HG03457 (cell line): ENCODE measurements around the gene FAM98C.
"Not testable (repeated sequence)": the region's sequence is repeated elsewhere in the genome, so short reads cannot be mapped to it uniquely, and the experiment has no call there.

ENCODE experiments used
- ATAC-seq: cut with Tn5 transposase; IDR thresholded peaks from one replicate; pipeline ENCODE4 v1.9.1; 2021; ENCODE audit warnings: moderate number of reproducible peaks; ENCODE audit not compliant: unreplicated experiment

Gene FAM98C

DNA sequence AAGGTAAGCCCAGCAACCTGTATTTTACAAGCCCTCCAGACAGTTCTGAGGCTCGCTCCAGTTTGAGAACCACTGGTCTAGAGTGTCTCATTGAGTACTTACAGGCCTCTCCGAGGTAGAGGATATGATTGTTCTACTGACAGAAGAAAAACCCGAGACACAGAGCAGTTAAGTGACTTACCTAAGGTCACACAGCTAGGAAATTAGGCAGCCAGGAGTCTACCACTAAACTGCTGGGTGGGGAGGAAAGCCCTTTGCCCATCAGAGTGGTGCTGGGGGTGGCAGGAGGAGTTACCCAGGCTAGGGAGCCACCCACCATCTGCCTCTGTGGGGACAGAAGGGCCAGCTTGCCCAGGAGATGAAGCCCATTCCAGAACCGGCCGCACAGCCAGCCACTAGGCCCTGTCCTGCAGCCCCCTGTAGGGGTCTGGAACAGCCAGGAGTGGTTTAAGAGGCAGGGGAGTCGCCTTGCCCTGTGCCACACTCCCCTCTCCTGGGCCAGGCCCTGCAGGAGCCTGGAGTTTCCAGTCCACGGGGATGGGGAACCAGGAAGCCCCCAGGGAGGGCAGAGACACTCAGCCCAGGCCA lies 22.4 kb downstream of the FAM98C start:
- no peak for ATAC-seq

DNA sequence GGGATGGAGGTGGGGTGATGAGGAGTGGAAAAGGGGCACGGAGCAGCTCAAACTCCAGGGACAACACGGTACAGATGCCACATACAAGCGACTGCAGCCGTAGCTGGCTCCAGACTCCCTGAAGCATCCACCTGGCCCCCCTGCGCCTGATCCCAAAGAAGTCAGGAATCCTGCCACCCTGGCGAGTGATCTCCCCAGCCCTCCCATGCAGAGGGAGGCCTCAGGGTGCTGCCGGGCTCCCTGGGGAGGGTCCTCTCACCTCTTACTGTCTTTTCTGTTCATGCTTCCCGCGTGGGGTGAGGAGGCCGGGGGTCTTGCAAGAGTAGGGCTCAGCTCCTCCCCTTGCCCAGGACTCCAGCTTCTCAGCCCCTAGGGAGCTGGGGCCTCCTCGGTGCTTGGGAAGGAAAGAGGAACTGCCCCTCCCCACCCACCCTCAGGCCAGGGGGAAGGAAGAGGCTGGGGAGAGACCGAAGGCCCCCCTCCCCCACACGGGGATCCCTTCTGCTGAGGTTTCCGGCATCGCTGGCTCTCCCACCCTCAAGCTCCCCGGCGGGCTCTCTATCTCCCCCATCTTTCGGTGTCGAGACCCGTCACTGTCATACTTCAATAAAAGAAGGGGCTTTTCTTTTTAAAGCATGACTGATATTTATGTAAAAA lies 23.0 kb downstream of the FAM98C start, which contains the start of gene RASGRP4:
RASGRP4 (minus strand) TSS at position 410 of the 657 bp plus-strand sequence; CDS start at position 282, 128 bp downstream.
- ATAC-seq, result no peak

DNA sequence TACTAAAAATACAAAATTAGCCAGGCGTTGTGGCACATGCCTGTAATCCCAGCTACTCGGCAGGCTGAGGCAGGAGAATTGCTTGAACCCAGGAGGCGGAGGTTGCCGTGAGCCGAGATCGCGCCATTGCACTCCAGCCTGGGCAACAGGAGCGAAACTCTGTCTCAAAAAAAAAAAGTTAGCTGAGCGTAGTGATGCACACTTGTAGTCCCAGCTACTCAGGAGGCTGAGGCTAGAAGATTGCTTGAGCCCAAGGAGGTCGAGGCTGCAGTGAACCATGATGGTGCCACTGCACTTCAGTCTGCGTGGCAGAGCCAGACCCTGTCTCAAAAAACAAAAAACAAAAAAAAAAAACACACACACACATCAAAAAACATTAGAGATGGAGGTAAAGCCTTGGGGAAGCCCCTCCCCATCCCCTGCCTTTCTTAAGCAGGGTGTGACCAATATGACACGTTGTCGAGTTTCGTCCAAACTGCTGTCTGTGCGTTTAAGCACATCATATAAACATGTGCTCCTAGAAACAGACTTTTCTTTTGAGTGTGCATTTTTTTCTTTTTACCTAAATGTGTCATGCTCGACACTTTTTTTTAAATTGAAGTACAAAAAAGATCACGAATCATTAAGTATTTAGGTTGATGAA lies 24.3 kb downstream of the FAM98C start:
- not testable (repeated sequence) for ATAC-seq

DNA sequence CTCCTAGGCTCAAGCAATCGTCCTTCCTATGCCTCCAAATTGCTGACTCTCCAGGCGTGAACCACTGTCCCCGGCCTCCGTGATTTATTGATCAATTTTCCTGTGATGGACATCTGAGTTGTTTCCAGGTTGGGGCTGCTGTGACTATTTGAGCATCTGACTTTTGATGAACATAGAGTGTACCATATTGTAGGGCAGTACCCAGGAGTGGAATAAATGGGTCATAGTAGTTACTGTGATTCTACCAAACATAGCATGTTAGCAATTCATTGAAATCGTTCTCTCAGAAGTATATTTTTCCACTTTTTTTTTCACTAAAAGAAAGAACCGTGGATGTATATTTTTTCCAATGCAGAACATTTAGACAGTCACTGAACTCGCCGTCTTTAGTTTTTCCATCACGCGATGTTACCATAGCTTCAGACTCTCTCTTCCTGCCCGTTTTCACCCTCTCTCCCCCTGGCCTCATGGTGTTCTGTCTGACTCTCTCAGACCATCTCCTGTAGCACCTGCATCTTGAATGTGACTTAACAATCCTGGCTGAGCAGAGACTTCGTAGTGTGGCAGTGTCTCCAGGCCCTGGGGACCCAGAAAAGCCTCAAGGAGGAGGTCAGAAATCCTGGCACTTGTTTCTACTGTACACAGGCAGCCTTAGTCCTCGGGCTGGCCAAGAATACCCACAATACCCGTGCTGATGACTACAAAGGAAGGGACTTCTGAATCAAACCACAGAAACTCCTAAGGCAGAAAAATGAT lies 26.3 kb downstream of the FAM98C start:
- ATAC-seq, result no peak

DNA sequence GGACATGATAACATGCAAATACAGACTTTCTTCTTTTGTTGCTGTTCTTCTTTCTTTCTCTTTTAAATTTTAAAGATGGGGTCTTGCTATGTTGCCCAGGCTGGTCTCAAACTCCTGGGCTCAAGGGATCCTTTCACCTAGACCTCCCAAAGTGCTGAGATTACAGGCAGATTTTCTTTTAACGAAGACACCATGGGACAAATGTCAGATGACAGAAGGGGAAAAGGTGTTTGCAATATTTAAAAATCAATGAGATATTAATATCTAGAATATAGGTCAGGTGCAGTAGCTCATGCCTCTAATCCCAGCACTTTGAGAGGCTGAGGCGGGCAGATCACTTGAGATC lies 26.9 kb downstream of the FAM98C start:
- no peak for ATAC-seq

DNA sequence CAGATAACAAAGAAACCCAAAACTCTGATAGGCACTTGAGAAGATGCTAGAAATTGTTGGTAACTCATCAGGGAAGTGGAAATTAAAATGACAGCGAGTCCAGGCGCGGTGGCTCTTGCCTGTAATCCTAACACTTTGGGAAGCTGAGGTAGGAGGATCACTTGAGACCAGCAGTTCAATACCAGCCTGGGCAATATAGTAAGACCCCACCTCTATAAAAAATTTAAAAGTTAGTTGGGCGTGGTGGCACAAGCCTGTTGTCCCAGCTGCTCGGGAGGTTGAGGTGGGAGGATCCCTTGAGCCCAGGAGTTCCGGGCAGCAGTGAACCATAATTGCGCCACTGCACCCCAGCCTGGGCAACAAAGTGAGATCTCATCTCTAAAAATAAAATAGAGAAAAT lies 28.0 kb downstream of the FAM98C start:
- ATAC-seq, result no peak

DNA sequence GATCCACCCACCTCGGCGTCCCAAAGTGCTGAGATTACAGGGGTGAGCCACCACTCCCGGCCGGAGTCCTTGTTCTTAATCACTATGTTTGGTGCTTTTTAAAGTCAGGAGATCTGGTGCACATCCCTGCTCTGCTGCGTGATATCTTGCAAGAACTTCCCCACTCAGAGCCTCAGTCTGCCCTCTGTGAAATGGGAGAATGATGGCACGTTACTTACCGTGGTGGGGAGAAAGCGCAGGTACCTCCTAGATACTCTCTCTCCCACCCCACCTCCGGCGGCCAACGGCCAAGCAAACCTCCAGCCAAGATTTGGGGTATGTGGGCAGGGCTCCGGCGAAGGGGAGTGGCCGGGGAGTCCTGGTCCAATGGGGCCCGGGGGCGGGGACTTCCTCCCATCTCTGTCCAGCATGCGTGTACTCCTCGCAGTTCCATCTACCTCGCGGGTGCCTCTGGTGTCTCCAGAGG lies 30.4 kb downstream of the FAM98C start, which contains the start of gene RYR1:
RYR1 (plus strand) TSS at position 424 of the 466 bp plus-strand sequence. CDS start 139 bp downstream, outside the sequence.
- no peak for ATAC-seq

DNA sequence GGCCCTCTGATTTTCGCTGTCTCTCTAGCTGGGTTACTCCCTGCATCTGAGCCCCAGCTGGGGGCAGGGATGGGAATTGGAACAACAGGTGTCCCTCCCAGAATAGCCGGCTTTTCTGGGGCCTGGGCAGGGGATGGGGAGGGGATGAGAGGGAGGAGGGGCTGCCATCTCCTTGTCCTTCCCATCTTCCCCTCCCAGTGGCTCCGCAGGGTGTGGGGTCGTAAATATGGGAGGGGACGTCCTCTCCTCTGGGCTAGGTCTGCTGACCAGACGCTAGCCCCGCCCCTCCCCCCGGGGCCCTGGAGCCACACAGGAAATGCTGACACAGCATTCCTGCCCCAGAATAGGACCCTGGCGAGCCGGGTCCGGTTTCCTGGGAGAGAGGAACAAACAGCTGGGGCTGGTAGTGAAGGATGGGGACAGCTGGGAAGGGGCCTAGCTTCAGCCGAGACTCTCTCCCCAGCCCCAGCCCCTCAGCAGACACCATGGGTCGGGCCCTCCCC lies 31.7 kb downstream of the FAM98C start:
- ATAC-seq, result no peak

DNA sequence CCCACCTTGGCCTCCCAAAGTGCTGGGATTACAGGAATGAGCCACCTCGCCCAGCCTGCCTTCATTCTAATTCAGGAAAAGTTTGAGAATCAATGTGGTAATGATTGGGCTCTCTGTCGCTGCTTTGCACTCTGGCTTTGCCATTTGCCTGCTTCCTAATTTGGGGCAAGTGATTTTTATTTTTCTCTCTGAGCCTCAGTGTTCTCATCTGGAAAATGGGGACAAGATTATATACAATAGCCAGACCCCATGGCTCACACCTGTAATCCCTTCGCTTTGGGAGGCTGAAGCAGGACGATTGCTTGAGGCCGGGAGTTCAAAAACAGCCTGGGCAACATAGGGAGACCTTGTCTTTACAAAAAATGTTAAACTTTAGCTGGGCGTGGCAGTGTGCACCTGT lies 34.4 kb downstream of the FAM98C start:
- ATAC-seq, result no peak

DNA sequence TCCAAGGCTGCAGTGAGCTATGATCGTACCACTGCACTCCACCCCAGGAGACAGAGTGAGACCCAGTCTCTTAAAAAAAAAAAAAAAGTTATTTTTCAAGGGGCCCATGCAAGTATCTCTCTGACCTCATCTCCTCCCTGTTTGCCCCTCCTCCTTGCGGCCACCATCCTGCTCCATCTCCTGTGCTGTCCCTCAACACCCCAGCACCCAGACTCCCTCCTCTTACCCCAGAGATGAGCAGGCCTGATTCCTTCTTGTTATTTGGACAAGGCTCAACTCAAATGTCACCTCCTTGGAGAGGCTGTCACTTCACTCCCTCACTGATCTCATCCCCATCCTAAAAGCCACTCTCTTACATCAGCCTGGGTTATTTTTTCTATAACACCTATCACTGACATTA lies 35.0 kb downstream of the FAM98C start:
- no peak for ATAC-seq

DNA sequence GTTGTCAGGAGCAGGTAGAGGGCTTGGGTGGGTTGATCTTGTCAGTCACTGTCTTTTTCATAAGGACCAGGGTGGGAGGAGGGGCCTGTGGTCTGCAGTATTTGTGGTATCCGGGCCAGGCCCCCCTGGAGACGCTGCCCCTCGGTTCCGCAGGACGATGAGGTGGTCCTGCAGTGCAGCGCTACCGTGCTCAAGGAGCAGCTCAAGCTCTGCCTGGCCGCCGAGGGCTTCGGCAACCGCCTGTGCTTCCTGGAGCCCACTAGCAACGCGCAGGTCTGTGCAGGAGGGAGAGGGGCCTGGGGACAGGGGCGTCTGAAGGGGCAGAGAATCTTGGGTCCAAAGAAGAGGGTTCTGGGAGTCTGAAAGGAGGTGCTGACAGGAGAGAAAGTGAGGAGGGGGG lies 37.7 kb downstream of the FAM98C start:
- ATAC-seq, result no peak

DNA sequence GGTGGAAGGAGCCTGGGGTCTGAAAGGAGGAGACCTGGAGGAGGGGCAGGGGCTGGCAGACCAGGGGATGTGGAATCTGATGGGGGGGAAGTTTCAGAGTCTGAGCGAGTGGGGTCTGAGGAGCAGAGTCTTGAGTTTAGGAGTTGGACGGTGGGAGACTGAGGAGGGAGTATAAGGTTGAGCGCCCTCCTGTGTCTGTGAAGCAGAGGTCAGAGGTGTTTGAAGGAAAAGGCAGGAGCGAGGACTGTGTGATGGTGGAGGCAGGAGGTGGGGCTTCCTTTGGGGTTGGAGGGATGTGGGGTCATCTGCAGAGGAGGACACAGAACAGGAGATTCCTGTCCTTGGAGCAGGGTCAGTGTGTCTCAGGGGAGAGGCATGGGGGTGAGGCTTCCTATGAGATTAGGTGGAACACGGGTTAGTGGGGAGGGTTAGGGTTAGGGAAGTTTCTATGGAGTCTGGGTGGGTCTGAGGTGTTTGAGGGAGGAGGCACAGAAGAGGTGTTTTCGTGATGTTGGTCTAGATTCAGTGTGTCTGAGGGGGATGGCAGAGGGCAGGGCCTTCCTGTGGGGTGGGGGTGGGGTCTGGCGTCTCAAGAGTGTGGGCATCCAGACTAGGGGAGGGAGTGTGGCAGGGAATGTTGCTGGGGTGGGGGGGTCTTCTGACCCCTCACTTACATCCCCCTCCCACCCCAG lies 38.9 kb downstream of the FAM98C start:
- no peak for ATAC-seq

DNA sequence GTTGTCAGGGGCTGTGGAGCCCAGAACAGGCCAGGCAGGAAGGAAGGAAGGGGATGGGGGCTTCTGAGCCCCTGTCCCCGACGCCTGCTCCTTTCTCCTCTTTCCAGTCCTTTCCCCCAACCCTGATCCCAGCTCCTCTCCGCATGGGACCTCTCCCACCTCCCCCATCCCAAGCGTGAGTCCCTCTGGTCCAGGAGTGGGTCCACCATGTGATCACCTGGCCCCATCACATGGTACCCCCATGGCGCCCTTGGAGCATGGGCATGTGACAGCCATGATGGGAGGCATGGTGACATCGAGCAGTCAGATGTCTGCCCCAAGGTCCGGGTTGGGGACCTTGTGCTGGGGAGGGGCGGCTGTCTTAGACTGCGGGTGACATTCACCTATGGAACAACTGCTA lies 39.8 kb downstream of the FAM98C start:
- no peak for ATAC-seq

DNA sequence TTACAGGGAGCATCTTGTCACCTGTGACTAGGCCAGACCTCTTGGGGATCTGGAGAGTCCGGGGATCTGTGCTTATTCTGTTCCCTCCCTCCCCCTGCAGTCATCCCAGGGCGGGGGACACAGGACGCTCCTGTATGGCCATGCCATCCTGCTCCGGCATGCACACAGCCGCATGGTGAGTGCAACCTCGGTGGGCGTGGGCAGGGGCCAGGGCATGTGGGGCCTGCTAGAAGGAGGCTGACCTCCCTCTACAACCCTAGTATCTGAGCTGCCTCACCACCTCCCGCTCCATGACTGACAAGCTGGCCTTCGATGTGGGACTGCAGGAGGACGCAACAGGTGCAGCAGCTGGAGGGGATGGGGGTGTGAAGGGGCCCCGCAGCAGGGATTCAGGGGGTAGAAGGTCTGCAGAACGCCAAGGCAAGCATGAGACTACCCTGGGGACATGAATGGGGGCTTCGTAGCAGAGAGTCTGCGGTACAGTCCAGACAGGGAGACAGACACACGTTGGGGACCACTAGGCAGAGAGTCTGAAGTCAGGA lies 40.6 kb downstream of the FAM98C start:
- ATAC-seq, result no peak

DNA sequence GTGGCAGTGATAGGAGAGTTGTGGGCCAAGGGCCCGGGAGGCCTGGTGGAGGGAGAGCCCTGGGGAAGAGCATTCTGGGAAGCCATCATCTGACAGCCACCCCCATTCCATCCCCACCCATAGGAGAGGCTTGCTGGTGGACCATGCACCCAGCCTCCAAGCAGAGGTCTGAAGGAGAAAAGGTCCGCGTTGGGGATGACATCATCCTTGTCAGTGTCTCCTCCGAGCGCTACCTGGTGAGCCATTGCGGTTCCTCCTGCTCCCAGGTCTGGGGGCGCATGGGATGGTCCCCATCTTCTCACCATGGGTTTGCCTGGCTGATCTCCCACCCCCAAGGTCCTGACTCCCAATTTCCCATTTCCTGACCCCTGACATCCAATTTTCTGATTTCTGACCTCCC lies 41.1 kb downstream of the FAM98C start:
- ATAC-seq, result no peak

DNA sequence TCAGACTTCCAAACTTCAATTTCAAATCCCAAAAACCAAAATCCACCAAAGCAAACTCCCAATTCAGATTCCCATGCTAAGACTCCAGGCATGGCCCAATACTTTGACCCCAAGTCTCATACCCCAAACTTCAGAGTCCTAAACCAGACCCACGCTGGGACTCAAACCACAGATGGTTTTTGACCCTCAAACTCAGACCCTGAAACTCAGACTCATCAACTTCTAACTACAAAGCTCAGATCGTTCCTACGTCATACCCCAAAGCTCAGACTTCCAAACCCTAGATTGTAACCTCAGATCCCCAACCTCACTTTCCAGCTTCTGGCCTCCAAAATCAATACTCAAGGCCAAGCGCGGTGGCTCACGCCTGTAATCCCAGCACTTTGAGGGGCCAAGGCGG lies 42.5 kb downstream of the FAM98C start:
- ATAC-seq, result no peak

DNA sequence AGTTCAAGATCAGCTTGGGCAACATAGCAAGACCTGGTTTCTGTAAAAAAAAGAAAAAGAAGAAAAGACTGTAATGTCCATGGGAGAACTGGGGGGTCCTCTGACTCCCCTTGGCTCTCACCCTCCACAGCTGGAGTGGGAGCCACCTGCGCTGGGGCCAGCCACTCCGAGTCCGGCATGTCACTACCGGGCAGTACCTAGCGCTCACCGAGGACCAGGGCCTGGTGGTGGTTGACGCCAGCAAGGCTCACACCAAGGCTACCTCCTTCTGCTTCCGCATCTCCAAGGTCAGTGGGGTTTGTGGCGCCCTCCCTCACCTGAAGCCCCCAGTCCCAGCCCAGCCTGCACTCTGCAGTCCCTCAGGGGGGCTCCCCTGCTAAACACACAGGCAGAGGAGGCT lies 45.3 kb downstream of the FAM98C start:
- ATAC-seq, result no peak

DNA sequence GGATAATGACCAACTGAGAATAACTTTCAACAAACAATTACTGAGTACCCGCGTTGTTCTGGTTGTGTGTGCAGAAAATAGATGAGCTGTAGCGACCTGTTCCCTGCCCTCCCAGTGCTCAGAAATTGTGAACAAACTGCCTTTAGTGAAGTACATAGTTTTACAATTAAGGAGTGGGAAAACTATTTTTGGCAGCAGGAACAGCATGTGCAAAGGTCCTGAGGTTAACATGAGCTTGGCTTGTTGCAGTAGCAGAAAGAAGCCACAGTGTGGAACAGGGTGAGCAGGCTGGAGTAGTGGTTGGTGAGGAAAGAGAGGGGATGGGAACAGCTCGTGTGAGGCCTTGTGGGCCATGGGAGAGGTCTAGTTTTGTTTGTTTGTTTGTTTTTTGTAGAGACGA lies 46.6 kb downstream of the FAM98C start:
- no peak for ATAC-seq

DNA sequence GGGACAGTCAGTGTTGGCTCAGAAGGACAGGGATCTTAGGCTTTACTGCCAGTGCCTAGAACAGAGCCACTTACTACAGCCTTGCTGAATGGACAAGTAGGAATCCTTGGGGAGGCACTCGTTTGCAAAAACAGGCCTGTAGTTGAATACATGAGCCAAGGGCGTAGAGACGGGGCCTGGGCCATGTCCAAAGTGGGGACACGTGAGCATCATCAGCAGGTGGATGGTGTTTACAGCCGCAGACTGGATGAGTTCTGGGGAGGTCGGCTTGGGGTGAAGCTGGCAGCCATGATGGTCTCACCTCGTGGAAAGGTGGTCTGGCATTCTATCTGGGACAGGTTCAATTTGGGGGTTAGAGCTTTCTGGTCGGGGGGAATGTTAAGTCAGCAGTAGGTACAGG lies 48.1 kb downstream of the FAM98C start:
- ATAC-seq, result no peak

DNA sequence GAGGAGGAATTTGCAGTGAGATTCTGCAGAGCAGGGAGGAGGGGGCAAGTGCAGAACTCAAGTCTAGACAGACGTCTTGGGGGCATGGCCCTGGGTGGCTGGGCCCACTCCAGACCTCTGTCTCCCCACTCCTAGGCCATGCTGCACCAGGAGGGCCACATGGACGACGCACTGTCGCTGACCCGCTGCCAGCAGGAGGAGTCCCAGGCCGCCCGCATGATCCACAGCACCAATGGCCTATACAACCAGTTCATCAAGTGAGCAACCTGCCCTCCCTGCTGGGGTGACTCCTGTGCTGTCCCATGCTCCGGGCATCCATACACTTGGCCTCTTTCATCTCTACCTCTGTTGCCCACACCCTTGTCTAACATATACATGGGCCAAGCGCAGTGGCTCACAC lies 48.7 kb downstream of the FAM98C start:
- ATAC-seq, result no peak
